HFF-Myc (cell line): ENCODE measurements around the gene FKBP4.

Source experiments
- DNase-seq: peaks from one replicate; pipeline ENCODE4 v3.0.0-alpha.2; 2011; ENCODE audit warnings: low read depth; ENCODE audit errors: extremely low read depth
- H3K4me3 ChIP-seq: replicated peaks from 2 replicates; pipeline ENCODE4 v1.5.1; 2011; ENCODE audit warnings: low read depth, mild to moderate bottlenecking, control low read depth, low read length
- CTCF ChIP-seq: IDR thresholded peaks from 2 replicates; pipeline ENCODE4 v1.5.1; 2012; ENCODE audit warnings: mild to moderate bottlenecking, low read depth, low read length, control low read depth; ENCODE audit errors: missing control alignments

The FKBP4 gene

DNA sequence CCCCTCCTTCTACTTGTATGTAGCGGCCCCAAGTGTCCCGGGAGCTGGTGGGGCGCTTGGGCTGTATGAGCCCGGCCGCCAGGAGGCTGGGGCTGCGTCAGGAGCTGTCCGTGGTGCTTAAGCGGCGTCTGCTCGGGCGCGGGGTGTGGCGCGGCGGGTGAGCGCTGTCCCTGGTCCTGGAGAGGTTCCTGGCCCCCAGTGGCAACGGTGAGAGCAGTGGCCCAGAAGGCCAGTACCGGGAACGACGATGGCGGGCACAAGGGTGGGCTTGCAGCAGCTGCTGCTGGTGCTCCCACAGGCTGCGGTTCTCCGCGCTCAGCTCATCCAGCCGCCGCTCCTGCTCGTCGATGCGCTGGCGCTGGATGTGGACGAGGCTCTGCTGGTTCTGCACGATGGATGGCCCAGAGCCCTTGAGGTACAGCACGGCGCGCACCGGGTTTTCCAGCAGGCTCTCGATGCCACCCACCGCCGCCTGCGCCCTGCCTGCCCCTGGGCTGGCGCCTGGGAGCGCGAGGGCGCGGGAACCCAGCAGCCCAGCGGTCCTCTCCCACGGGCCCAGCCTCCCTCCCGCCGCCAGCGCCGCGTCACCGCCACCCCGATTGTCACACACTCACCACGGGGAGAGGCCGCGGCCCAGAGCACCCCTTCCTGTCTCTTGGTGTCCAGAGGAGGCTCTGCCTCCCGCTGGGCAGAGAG is 41.9 kb upstream of the FKBP4 start:
- peak; percentile 36 for DNase-seq
- no peak overlapping the region for H3K4me3 ChIP-seq

DNA sequence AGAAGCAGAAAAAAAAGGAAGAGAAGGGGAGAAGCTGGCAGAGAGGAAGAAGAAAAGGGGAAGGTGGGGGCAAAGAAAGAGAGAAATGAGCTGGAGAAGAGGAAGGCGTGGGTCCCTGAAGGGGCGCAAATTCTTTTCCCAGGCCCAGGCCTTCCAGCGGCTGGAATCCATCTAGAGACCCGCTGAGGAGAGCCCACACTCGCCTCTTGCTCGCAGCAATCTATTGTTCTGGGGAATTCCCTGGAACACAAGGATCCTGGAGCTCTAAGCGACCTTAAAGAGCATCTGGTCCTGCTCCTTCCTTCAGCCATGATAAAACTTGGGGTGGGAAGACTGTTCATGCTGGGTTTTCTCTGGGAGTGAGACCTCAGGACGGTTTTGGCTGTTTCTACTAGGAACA is 41.2 kb upstream of the FKBP4 start:
- no peak for DNase-seq
- no peak for TF ChIP-seq CTCF
- no peak overlapping the region for H3K4me3 ChIP-seq

More for the DNA sequence above, 41.9 kb upstream of the FKBP4 start:
- TF ChIP-seq CTCF = peak; percentile 42

DNA sequence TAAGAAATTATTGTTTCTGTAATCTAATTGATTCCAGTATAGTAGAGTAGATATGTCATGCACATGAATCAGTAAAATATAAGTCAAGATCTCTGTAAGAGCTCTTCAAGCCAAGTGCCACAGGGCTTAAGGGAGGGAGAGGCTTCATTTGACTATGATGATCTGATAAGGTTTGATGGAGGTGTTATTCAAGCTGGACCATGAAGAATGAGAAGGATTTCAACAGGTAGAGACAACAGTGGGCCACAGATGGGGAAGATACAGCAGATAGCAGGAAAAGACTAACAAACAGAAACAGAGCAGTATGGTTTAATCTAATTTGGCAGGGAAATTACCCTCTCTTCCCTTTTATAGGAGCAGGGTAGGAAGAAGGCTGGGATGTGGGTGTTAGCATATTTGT is 40.6 kb upstream of the FKBP4 start:
- DNase-seq = no peak
- no peak overlapping the region for H3K4me3 ChIP-seq
- no peak for TF ChIP-seq CTCF

DNA sequence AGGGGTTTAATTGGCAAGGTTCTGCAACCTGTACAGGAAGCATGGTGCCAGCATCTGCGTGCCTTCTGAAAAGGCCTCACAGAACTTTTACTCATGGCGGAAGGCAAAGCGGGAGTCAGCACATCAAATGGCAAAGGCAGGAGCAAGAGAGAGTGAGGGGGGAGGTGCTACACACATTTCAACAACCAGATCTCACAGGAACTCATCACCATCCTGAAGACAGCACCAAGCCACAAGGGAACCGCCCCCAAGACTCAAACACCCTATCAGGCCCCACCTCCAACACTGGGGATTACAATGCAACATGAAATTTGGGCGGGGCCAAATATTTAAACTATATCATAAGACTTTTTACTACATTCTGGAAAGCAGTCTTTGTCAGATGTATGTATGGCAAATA is 38.0 kb upstream of the FKBP4 start:
- TF ChIP-seq CTCF = no peak
- no peak overlapping the region for H3K4me3 ChIP-seq
- DNase-seq = no peak

- no peak for TF ChIP-seq CTCF
- no peak for DNase-seq
- no peak overlapping the region for H3K4me3 ChIP-seq
These were observed 35.0 kb upstream of the FKBP4 start for GRCh38 chr12:2759733-2760132.

DNA sequence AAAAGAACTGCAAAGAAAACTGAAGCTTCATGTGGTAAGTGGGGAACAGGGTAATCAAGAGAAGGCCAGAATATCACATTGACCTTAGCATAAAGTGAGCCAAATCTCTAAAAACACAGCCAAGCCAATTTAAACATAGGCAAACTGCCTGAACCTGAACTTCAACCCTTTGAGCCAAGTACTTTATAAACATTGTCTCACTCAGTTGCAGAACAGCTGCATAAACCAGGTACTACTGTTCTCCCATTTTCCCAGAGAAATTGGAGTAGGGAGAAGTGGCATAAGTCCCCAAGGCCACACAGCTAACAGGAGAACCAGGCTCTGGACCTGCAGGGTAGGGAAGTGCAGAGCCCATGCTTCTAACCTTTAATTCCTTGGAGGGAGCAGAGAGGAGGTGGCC is 30.4 kb upstream of the FKBP4 start:
- no peak overlapping the region for H3K4me3 ChIP-seq
- DNase-seq = no peak
- no peak for TF ChIP-seq CTCF

DNA sequence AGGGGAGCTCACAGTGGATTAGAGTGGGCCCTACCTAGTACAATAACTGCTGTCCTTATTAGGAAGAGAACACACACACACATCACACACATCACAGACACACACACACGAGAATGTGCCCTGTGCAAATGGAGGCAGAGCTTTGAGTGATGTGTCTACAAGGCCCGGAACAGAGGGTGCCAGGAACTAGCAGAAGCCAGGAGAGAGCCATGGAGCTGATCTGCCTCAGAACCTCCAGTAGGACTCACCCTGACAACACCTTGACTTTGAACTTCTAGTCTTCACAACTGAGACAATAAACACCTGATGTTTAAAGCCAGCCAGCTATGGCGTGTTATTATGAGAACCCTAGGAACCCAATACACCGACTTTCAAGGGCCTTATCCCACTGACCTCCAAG is 29.7 kb upstream of the FKBP4 start:
- TF ChIP-seq CTCF = no peak
- DNase-seq = no peak
- no peak overlapping the region for H3K4me3 ChIP-seq
